Esophagus squamous epithelium (tissue), 4 donors: ENCODE measurements around the gene HP1BP3.

Experiments
- CTCF ChIP-seq, 6 experiments: fragments of 450-650 bp in 4 of 6; fragments of 200-600 bp in 2 of 6; sonication (generic) in 2 of 6; IDR thresholded peaks; one replicate each; pipeline ENCODE4 v1.5.1; 2016 to 2019; ENCODE audit warnings: antibody characterized with exemption in 6 of 6, mild to moderate bottlenecking in 4 of 6, moderate library complexity in 4 of 6
- POLR2A ChIP-seq, 4 donors: fragments of 450-650 bp; IDR thresholded peaks; one replicate each; pipeline ENCODE4 v1.6.1; 2017; ENCODE audit warnings: antibody characterized with exemption in 4 of 4, mild to moderate bottlenecking in 4 of 4, moderate library complexity in 3 of 4

DNA sequence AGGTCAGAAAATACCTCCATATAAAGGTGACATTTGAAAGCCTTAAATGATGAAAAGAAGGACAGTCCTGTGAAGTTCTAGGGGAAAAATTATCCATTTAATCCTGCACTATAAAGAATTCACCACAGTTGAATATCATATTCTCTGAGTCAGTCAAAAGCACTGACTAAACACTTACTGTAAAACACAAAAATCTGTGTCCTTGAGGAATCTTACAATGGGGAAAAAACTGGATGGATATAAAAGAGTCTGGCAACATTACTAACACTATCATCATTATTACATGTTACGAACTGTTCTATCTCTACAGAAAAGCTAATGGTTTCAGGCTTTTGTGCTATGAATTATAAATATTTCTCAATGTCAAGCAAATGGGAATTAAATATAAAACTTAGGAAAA lies 42.4 kb upstream of the HP1BP3 start:
- TF ChIP-seq CTCF (IDR thresholded peaks at IDR 0.05) (no peak), POLR2A (IDR thresholded peaks at IDR 0.05) (no peak)
